AG04449 (cell line): Measurements from ENCODE around the gene PHF21B.
"Not testable (repeated sequence)": the region's sequence is repeated elsewhere in the genome, so short reads cannot be mapped to it uniquely, and the experiment has no call there.

Experiments used
- CTCF ChIA-PET: fragments of 350-600 bp; formaldehyde crosslinking; extraction: SDS; loops from one replicate; lab custom pipeline; 2021; ENCODE audit warnings: antibody characterized with exemption; lab: Yijun Ruan, JAX
- POLR2A ChIA-PET: fragments of 400-600, 350-600 bp; formaldehyde crosslinking; extraction: SDS; loops from one replicate; lab custom pipeline; 2020; ENCODE audit warnings: antibody characterized with exemption, inconsistent platforms; lab: Yijun Ruan, JAX
- DNase-seq: peaks from one replicate; pipeline ENCODE4 v3.0.0-alpha.2; 2010; ENCODE audit warnings: low read depth, low spot score
- H3K4me3 ChIP-seq: 2 replicates; pipeline ENCODE4 v1.5.1; 2011; ENCODE audit warnings: low read depth, mild to moderate bottlenecking, control low read depth, low read length
- CTCF ChIP-seq: IDR thresholded peaks from one replicate; pipeline ENCODE4 v1.5.1; 2011; ENCODE audit warnings: mild to moderate bottlenecking, moderate library complexity, low read length, control low read depth, inconsistent platforms; ENCODE audit not compliant: insufficient read depth; ENCODE audit errors: missing control alignments

Gene PHF21B

GRCh38 chr22:44860311-44860710 is 149.5 kb downstream of the PHF21B start:
- ChIA-PET POLR2A (no interaction called here), CTCF (no interaction called here)
- H3K4me3 ChIP-seq: no peak overlapping the region
- TF ChIP-seq CTCF: no peak
- DNase-seq: no peak

GRCh38 chr22:44859641-44860040 is 150.2 kb downstream of the PHF21B start:
- no peak overlapping the region for H3K4me3 ChIP-seq
- ChIA-PET CTCF (no interaction called here), POLR2A (no interaction called here)
- DNase-seq: no peak
- TF ChIP-seq CTCF: no peak

GRCh38 chr22:44858819-44859218 is 151.0 kb downstream of the PHF21B start:
- DNase-seq, CTCF ChIA-PET, H3K4me3 ChIP-seq, POLR2A ChIA-PET: not testable (repeated sequence)

- no peak overlapping the region for H3K4me3 ChIP-seq
- POLR2A ChIA-PET: no interaction called here
- no peak for DNase-seq
- CTCF ChIA-PET: no interaction called here
- TF ChIP-seq CTCF: no peak
Observed at GRCh38 chr22:44855855-44856254, 153.9 kb downstream of the PHF21B start.

GRCh38 chr22:44854641-44855040 is 155.2 kb downstream of the PHF21B start:
- DNase-seq, H3K4me3 ChIP-seq, POLR2A ChIA-PET: not testable (repeated sequence)
- CTCF ChIA-PET: interaction anchor here (0.7 kb wide), 1 partner anchor 116 kb away, joined by 4 read pairs; no protein-coding TSS in a partner anchor

- no peak for TF ChIP-seq CTCF
- ChIA-PET POLR2A (no interaction called here), CTCF (no interaction called here)
- no peak for DNase-seq
- no peak overlapping the region for H3K4me3 ChIP-seq
Observed at GRCh38 chr22:44850946-44851345, 158.9 kb downstream of the PHF21B start.

GRCh38 chr22:44848791-44849420 is 160.9 kb downstream of the PHF21B start:
- ChIA-PET POLR2A (interaction anchor here (0.5 kb wide), 1 partner anchor 84 kb away, joined by 3 read pairs; no protein-coding TSS in a partner anchor), CTCF (no interaction called here)
- no peak overlapping the region for H3K4me3 ChIP-seq
- DNase-seq: no peak
- no peak for TF ChIP-seq CTCF
